ENCODE results near the gene RGS12. TPM values are rescaled to one million over a fixed set of nuclear protein-coding genes. Genes with fewer than 3 reads are reported as not detected.
A peak's percentile ranks its signal among the peaks of the same experiment; 100 is the strongest.

RGS12 gene
- total and polyA plus RNA-seq, 2 experiments from 2014 or later, result 19.6 to 22.5 TPM

DNA sequence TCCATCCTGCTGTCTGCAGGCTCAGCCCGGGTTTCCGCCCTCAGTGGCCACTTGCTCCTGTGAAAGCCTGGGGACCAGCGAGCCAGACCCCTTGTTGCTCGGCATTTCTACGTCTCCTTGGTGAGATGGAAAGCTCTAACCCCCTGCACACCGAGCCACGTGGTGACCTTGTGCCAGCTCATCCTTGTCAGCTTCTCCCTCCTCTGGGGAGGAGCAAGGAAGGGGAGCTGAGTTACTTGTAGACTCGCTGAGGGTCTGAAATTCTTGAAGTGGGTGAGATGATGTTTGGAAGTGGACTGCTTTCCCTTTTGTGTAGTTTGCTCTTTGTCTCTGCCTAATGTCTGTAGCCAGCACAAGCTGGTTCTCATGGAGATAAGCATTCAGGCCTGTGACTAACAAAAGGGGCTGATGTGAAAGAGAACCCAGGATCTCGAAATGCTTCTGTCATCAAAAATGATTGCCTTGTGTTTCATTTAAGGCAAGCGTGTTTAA is 29.3 kb downstream of the RGS12 start:
- Histone ChIP-seq H3K27ac (peak overlapping the region; percentile 87), H3K4me1 (ENCODE audit: insufficient read depth) (peaks cover 25% of the 10 kb centered on the region), H3K79me2 (peaks cover 81% of the 10 kb centered on the region), H3K9me2 (replicated peaks; ENCODE audit: insufficient read depth) (no peaks in the 10 kb centered on the region), H2AFZ (no peak overlapping the region), H4K20me1 (ENCODE audit: insufficient read depth, poor library complexity, severe bottlenecking) (peaks cover 4% of the 10 kb centered on the region), H3K4me3 (no peak overlapping the region), H3K27me3 (no peaks in the 10 kb centered on the region), H3K4me2 (peak overlapping the region; percentile 19), H3K36me3 (replicated peaks; ENCODE audit: insufficient read depth, low read depth) (no peaks in the 10 kb centered on the region), H3K9me3 (ENCODE audit: low read depth) (no peaks in the 10 kb centered on the region)
- WGBS (ENCODE audit: low lambda C conversion rate, missing lambda C conversion rate), result 79% methylated on average over 10 of the region's 10 CpGs
- DNase-seq (ENCODE audit: low spot score), result no peak
- TF ChIP-seq CTCF (IDR thresholded peaks at IDR 0.05; ENCODE audit: poor library complexity) (no peak), EZH2phosphoT487 (IDR thresholded peaks at IDR 0.05; ENCODE audit: low read depth, severe bottlenecking, unreplicated experiment) (no peak), EZH2 (IDR thresholded peaks at IDR 0.05; ENCODE audit: borderline replicate concordance) (no peak)

DNA sequence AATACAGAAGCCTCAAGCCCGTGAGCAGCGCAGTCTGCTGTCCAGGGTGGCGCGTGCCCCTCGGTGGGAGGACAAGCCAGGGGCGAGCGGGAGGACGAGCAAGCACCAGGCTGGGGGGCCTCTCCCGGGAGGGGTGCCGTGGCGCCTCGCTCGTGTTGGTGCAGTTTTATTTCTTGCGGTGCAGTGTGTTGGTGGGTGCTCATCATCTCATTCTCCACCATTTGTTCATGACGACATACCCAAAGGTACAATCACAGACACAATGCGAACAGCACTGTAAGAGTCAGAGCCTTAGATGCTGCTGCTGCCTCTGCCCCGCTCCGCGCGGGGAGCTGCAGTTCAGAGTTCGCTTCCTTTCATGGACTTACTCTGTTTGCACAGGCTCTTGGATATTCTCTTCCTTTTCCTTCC is 30.3 kb downstream of the RGS12 start:
- H3K79me2 ChIP-seq, result peaks cover 82% of the 10 kb centered on the region
- H3K9me3 ChIP-seq (ENCODE audit: low read depth), result no peaks in the 10 kb centered on the region
- TF ChIP-seq CTCF (IDR thresholded peaks at IDR 0.05; ENCODE audit: poor library complexity) (no peak), EZH2 (IDR thresholded peaks at IDR 0.05; ENCODE audit: borderline replicate concordance) (no peak), EZH2phosphoT487 (IDR thresholded peaks at IDR 0.05; ENCODE audit: low read depth, severe bottlenecking, unreplicated experiment) (no peak)
- no peaks in the 10 kb centered on the region for H3K27me3 ChIP-seq
- 83% methylated on average over 21 of the region's 21 CpGs for WGBS (ENCODE audit: low lambda C conversion rate, missing lambda C conversion rate)
- DNase-seq (ENCODE audit: low spot score), result no peak
- H3K27ac ChIP-seq, result no peak overlapping the region
- no peak overlapping the region for H3K4me2 ChIP-seq
- no peak overlapping the region for H3K4me3 ChIP-seq
- no peaks in the 10 kb centered on the region for H3K36me3 ChIP-seq (replicated peaks; ENCODE audit: insufficient read depth, low read depth)
- H4K20me1 ChIP-seq (ENCODE audit: insufficient read depth, poor library complexity, severe bottlenecking), result peaks cover 4% of the 10 kb centered on the region
- peaks cover 25% of the 10 kb centered on the region for H3K4me1 ChIP-seq (ENCODE audit: insufficient read depth)
- no peaks in the 10 kb centered on the region for H3K9me2 ChIP-seq (replicated peaks; ENCODE audit: insufficient read depth)
- H2AFZ ChIP-seq, result no peak overlapping the region

DNA sequence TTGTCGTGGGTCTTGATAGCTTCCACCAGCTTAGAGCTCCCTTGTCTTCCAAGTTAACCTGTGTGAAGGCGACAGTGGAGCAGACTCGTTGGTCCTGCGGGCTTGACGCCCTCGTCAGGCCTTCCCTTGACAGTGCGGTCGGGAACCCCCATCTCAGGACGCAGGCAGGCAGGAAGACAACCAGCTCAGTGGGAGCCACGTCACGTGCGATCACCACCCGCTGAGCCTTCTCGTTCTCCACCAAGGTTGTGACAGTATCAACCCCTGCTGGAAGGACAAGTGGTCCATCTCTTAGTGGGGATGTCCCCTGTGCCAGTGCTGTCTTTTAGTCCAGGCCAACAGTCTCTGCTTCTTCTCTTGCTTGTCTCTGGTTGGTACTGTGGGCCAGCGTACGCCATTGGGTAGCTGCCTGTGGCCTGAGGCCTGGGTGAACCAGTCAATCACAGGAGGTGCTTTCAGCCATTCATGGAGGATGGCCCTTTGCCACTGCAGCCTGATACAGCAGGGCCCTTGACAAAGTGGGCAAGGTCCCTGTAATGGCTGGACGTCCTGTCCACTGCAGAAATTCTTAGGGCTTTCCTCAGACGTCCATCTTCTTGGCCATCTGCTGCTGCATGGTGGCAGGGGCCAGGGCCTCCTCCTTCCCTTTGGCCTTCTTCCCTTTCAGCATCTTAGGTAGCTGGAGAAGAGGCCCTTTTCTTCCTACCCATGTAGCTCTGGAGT is 31.4 kb downstream of the RGS12 start:
- H3K4me1 ChIP-seq (ENCODE audit: insufficient read depth), result peaks cover 25% of the 10 kb centered on the region
- no peaks in the 10 kb centered on the region for H3K9me3 ChIP-seq (ENCODE audit: low read depth)
- H3K27me3 ChIP-seq, result no peaks in the 10 kb centered on the region
- H3K4me2 ChIP-seq, result no peak overlapping the region
- H4K20me1 ChIP-seq (ENCODE audit: insufficient read depth, poor library complexity, severe bottlenecking), result peaks cover 4% of the 10 kb centered on the region
- H2AFZ ChIP-seq, result no peak overlapping the region
- no peak for DNase-seq (ENCODE audit: low spot score)
- no peak for TF ChIP-seq CTCF (IDR thresholded peaks at IDR 0.05; ENCODE audit: poor library complexity)
- TF ChIP-seq EZH2 (IDR thresholded peaks at IDR 0.05; ENCODE audit: borderline replicate concordance), result no peak
- no peak for TF ChIP-seq EZH2phosphoT487 (IDR thresholded peaks at IDR 0.05; ENCODE audit: low read depth, severe bottlenecking, unreplicated experiment)
- 86% methylated on average over 18 of the region's 18 CpGs for WGBS (ENCODE audit: low lambda C conversion rate, missing lambda C conversion rate)
- H3K4me3 ChIP-seq, result no peak overlapping the region
- H3K36me3 ChIP-seq (replicated peaks; ENCODE audit: insufficient read depth, low read depth), result no peaks in the 10 kb centered on the region
- H3K79me2 ChIP-seq, result peaks cover 80% of the 10 kb centered on the region
- no peak overlapping the region for H3K27ac ChIP-seq
- no peaks in the 10 kb centered on the region for H3K9me2 ChIP-seq (replicated peaks; ENCODE audit: insufficient read depth)

All from hepatocyte (in vitro differentiated cells).